Transverse colon (tissue), 4 donors: ENCODE results near the gene ZNF738. TPM values are rescaled to one million over a fixed set of nuclear protein-coding genes. Genes with fewer than 3 reads are reported as not detected.
"Not testable (repeated sequence)": the region's sequence is repeated elsewhere in the genome, so short reads cannot be mapped to it uniquely, and the experiment has no call there.

Source experiments
- DNase-seq: peaks from one replicate; pipeline ENCODE4 v3.0.0-alpha.2; 2019
- H3K27ac ChIP-seq, 4 donors: fragments of 200-600 bp; sonication (generic); 2 replicates each; pipeline ENCODE4 v1.5.1; 2016 to 2018; ENCODE audit warnings: inconsistent platforms in 4 of 4
- H3K27me3 ChIP-seq: fragments of 200-600 bp; sonication (generic); 2 replicates; pipeline ENCODE4 v1.5.1; 2017; ENCODE audit warnings: inconsistent platforms
- H3K36me3 ChIP-seq, 4 donors: fragments of 200-600 bp; sonication (generic); 2 replicates each; pipeline ENCODE4 v1.5.1; 2017 to 2019; ENCODE audit warnings: inconsistent platforms in 4 of 4
- H3K4me1 ChIP-seq, 4 donors: fragments of 200-600 bp; sonication (generic); 2 replicates each; pipeline ENCODE4 v1.5.1; 2017 to 2020; ENCODE audit warnings: inconsistent platforms in 4 of 4
- H3K4me3 ChIP-seq, 4 donors: fragments of 200-600 bp; sonication (generic); 1 replicate in 1 of 4; 2 replicates in 3 of 4; pipeline versions ENCODE4 v1.5.1 to v1.6.1; 2017 to 2019; ENCODE audit warnings: inconsistent platforms in 4 of 4
- H3K9me3 ChIP-seq, 2 donors: fragments of 200-600 bp; sonication (generic); 2 replicates each; pipeline ENCODE4 v1.5.1; 2017 to 2019; ENCODE audit warnings: inconsistent platforms in 2 of 2
- CTCF ChIP-seq, 5 experiments: fragments of 200-600 bp in 3 of 5; fragments of 450-650 bp in 2 of 5; sonication (generic) in 3 of 5; IDR thresholded peaks; 1 replicate in 2 of 5; 2 replicates in 3 of 5; pipeline ENCODE4 v1.5.1; 2016 to 2017; ENCODE audit warnings: antibody characterized with exemption in 5 of 5, inconsistent platforms in 3 of 5, mild to moderate bottlenecking in 2 of 5, moderate library complexity in 1 of 5
- EP300 ChIP-seq: sonication (generic); formaldehyde crosslinking; IDR thresholded peaks from one replicate; pipeline ENCODE4 v1.6.1; 2017; ENCODE audit warnings: antibody characterized with exemption, low read depth
- POLR2A ChIP-seq: fragments of 450-650 bp; IDR thresholded peaks from one replicate; pipeline ENCODE4 v1.6.1; 2016; ENCODE audit warnings: antibody characterized with exemption, mild to moderate bottlenecking, moderate library complexity
- POLR2AphosphoS5 ChIP-seq, 3 donors: sonication (generic); formaldehyde crosslinking; IDR thresholded peaks; one replicate each; pipeline ENCODE4 v1.6.1; 2016; ENCODE audit warnings: antibody characterized with exemption in 3 of 3
- WGBS, 2 donors: methylation state at CpG; one replicate each; pipeline ENCODE4 v1.1.5; 2018; ENCODE audit warnings: low coverage in 1 of 2; 5-methylcytosine and 5-hydroxymethylcytosine counted together
- in situ Hi-C, 4 donors: fragments of 200-750 bp; cut with MboI; loops; one replicate each; pipeline versions ENCODE4 v1.15.0 to v1.15.1; 2017; ENCODE audit warnings: low sequenced_read_pairs in 3 of 4, low pct_ligation_motif_present in 1 of 4, low pct_unique_long_range_greater_than_20kb in 1 of 4
- intact Hi-C: fragments of 100-400 bp; cut with DNase I; formaldehyde crosslinking; loops from one replicate; pipeline ENCODE4 v1.15.1; 2023; ENCODE audit warnings: low total_unique reads
- total RNA-seq, 4 donors: library from RNA; depleted of rRNA; stranded (reverse); fragments of >200 nt; gene quantifications; one replicate each; pipeline ENCODE4 v1.1.0, GENCODE V29; 2016

ZNF738 gene
- total RNA-seq, 4 donors from 2014 or later: 2.0 to 8.6 (median 5.9) TPM

GRCh38 chr19:21328406-21328805 is 30.4 kb upstream of the ZNF738 start:
- WGBS, 2 donors: 5 to 14% methylated on average over 6 of the region's 6 CpGs
- DNase-seq: no peak
- peak overlapping the region; percentile 93 to 98 (median 97) for H3K27ac ChIP-seq
- peaks cover 0 to 27% (median 2%) of the 10 kb centered on the region in 4 donors for H3K36me3 ChIP-seq
- H3K9me3 ChIP-seq: peaks cover 0 to 19% of the 10 kb centered on the region in 2 donors
- intact Hi-C loops: no loop called here
- peak overlapping the region; percentile 45 to 89 (median 68) for H3K4me3 ChIP-seq
- in situ Hi-C loops: no loop called here
- H3K27me3 ChIP-seq: no peaks in the 10 kb centered on the region
- TF ChIP-seq CTCF (IDR thresholded peaks at IDR 0.05): no peak
- no peak for TF ChIP-seq POLR2A
- TF ChIP-seq EP300: no peak
- no peak for TF ChIP-seq POLR2AphosphoS5 (IDR thresholded peaks at IDR 0.05)
- peaks cover 0 to 19% (median 13%) of the 10 kb centered on the region in 4 donors for H3K4me1 ChIP-seq

- peak within 1 kb of the TSS; percentile 93 to 98 (median 97) for H3K27ac ChIP-seq
- in situ Hi-C loops: no loop called here
- H3K9me3 ChIP-seq: peaks cover 3 to 18% of the 10 kb centered on the region in 2 donors
- DNase-seq: peak; percentile 89
- H3K4me1 ChIP-seq: peaks cover 0 to 19% (median 13%) of the 10 kb centered on the region in 4 donors
- WGBS, 2 donors: 5% methylated on average over 31 of the region's 32 CpGs; no CpG with 5 or more reads in 1 of the 2 donors
- TF ChIP-seq POLR2A: peak; percentile 86
- TF ChIP-seq POLR2AphosphoS5 (IDR thresholded peaks at IDR 0.05): peak; percentile 77 to 87 (median 84)
- no peak for TF ChIP-seq EP300
- TF ChIP-seq CTCF (IDR thresholded peaks at IDR 0.05): no peak
- H3K4me3 ChIP-seq: peak within 1 kb of the TSS; percentile 45 to 89 (median 68)
- H3K27me3 ChIP-seq: no peaks in the 10 kb centered on the region
- peaks cover 0 to 22% (median 2%) of the 10 kb centered on the region in 4 donors for H3K36me3 ChIP-seq
- intact Hi-C loops: no loop called here
These were observed 29.8 kb upstream of the ZNF738 start, which contains the start of gene ZNF708 for GRCh38 chr19:21328885-21329605. Gene ZNF708, minus strand, starts transcription at chr19:21329410. Its CDS starts 198 bp downstream, at chr19:21329212.

GRCh38 chr19:21335721-21336120 is 23.1 kb upstream of the ZNF738 start:
- no peak for DNase-seq
- 48 to 73% methylated on average over 2 of the region's 2 CpGs for WGBS, 2 donors
- H3K4me1 ChIP-seq: no peaks in the 10 kb centered on the region
- H3K9me3 ChIP-seq: peaks cover 21 to 31% of the 10 kb centered on the region in 2 donors
- no peak for TF ChIP-seq POLR2A
- H3K27ac ChIP-seq: no peak overlapping the region
- in situ Hi-C loops: no loop called here
- H3K4me3 ChIP-seq: no peak overlapping the region
- no peaks in the 10 kb centered on the region for H3K36me3 ChIP-seq
- no peaks in the 10 kb centered on the region for H3K27me3 ChIP-seq
- intact Hi-C loops: no loop called here

- DNase-seq, H3K36me3 ChIP-seq, H3K27me3 ChIP-seq, H3K4me3 ChIP-seq, in situ Hi-C loops, H3K9me3 ChIP-seq, H3K27ac ChIP-seq, intact Hi-C loops, H3K4me1 ChIP-seq: not testable (repeated sequence)
- WGBS, 2 donors: 50% methylated on average over 2 of the region's 2 CpGs; no CpG with 5 or more reads in 1 of the 2 donors
These were observed 14.0 kb upstream of the ZNF738 start for GRCh38 chr19:21344841-21345240.

- in situ Hi-C loops: no loop called here
- TF ChIP-seq POLR2A: no peak
- no peak for TF ChIP-seq EP300
- no peak for TF ChIP-seq POLR2AphosphoS5 (IDR thresholded peaks at IDR 0.05)
- TF ChIP-seq CTCF (IDR thresholded peaks at IDR 0.05): no peak
- Histone ChIP-seq H3K9me3 (no peaks in the 10 kb centered on the region), H3K27ac (no peak overlapping the region), H3K27me3 (no peaks in the 10 kb centered on the region), H3K4me3 (no peak overlapping the region), H3K4me1 (no peaks in the 10 kb centered on the region), H3K36me3 (no peaks in the 10 kb centered on the region)
- intact Hi-C loops: no loop called here
- no peak for DNase-seq
- 33 to 39% methylated on average over 1 to 2 of the region's 2 CpGs for WGBS, 2 donors
These were observed 6.0 kb upstream of the ZNF738 start for GRCh38 chr19:21352830-21353229.
